Ishikawa (cell line): Measurements from ENCODE around the gene SLC4A2.

Experiments used
- CEBPB ChIP-seq: IDR thresholded peaks from 2 replicates; pipeline ENCODE4 v1.6.1; 2012
- CREB1 ChIP-seq: IDR thresholded peaks from 2 replicates; pipeline ENCODE4 v1.6.1; 2012; ENCODE audit warnings: low read depth
- EGR1 ChIP-seq: IDR thresholded peaks from 2 replicates; pipeline ENCODE4 v1.6.1; 2012
- EP300 ChIP-seq: IDR thresholded peaks from 2 replicates; pipeline ENCODE4 v1.6.1; 2012; ENCODE audit warnings: borderline replicate concordance
- FOXM1 ChIP-seq: IDR thresholded peaks from 2 replicates; pipeline ENCODE4 v1.6.1; 2012; ENCODE audit warnings: low read depth, borderline replicate concordance
- NFIC ChIP-seq: IDR thresholded peaks from 2 replicates; pipeline ENCODE4 v1.6.1; 2012
- RAD21 ChIP-seq: IDR thresholded peaks from 2 replicates; pipeline ENCODE4 v1.6.1; 2012; ENCODE audit warnings: low read depth
- REST ChIP-seq: IDR thresholded peaks from 2 replicates; pipeline ENCODE4 v1.6.1; 2012; ENCODE audit warnings: low read depth, mild to moderate bottlenecking
- TAF1 ChIP-seq: IDR thresholded peaks from 2 replicates; pipeline ENCODE4 v1.6.1; 2012; ENCODE audit warnings: low read depth, mild to moderate bottlenecking
- TCF12 ChIP-seq: IDR thresholded peaks from 2 replicates; pipeline ENCODE4 v1.6.1; 2012; ENCODE audit warnings: low read depth
- TEAD4 ChIP-seq: IDR thresholded peaks from 2 replicates; pipeline ENCODE4 v1.6.1; 2012
- USF1 ChIP-seq: IDR thresholded peaks from 2 replicates; pipeline ENCODE4 v1.6.1; 2012
- YY1 ChIP-seq: IDR thresholded peaks from 2 replicates; pipeline ENCODE4 v1.6.1; 2012; ENCODE audit warnings: low read depth
- ZBTB7A ChIP-seq: IDR thresholded peaks from 2 replicates; pipeline ENCODE4 v1.6.1; 2012; ENCODE audit warnings: low read depth
- TF ChIP-seq, protein P1 (sequence below): IDR thresholded peaks from 2 replicates; pipeline ENCODE4 v1.6.1; 2012

SLC4A2 gene

DNA sequence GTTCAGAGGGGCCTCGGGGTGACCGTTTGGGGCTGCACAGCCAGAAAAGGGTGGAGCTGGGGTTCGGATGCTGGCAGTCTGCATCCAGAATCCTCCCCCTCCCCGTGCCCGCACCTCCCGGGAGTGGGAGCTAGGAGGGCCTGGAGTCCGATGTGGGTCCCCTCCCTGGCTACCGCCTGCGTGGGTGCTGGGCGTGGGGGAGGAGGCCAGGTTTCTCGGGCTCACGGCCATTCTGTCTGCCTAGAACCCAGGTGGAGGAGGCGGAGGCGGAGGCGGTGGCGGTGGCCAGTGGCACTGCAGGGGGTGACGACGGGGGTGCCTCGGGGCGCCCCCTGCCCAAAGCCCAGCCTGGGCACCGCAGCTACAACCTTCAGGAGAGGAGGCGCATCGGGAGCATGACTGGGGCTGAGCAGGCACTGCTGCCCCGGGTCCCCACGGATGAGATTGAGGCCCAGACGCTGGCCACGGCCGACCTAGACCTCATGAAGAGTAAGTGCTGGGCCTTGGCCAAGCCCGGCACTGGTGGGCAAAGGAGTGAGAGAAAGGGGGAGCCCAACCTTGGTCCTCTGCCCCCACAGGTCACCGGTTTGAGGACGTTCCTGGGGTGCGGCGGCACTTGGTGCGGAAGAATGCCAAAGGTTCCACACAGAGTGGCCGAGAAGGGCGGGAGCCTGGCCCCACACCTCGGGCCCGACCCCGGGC lies 7.0 kb downstream of the SLC4A2 start:
- TF ChIP-seq TCF12 (no peak), EGR1 (no peak), TAF1 (no peak), CREB1 (no peak), EP300 (no peak), CEBPB (no peak), FOXM1 (no peak), USF1 (no peak), ZBTB7A (no peak), RAD21 (no peak), YY1 (no peak), TEAD4 (no peak), REST (no peak), NFIC (no peak)

GRCh38 chr7:151068069-151068773 lies 8.8 kb downstream of the SLC4A2 start:
- TF ChIP-seq EP300 (no peak), USF1 (no peak), REST (no peak), TAF1 (no peak), TCF12 (no peak), TEAD4 (no peak), EGR1 (no peak), NFIC (no peak), ZBTB7A (no peak), YY1 (no peak), RAD21 (no peak), CEBPB (no peak)
- TF ChIP-seq, protein P1, sequence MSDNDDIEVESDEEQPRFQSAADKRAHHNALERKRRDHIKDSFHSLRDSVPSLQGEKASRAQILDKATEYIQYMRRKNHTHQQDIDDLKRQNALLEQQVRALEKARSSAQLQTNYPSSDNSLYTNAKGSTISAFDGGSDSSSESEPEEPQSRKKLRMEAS: no peak

DNA sequence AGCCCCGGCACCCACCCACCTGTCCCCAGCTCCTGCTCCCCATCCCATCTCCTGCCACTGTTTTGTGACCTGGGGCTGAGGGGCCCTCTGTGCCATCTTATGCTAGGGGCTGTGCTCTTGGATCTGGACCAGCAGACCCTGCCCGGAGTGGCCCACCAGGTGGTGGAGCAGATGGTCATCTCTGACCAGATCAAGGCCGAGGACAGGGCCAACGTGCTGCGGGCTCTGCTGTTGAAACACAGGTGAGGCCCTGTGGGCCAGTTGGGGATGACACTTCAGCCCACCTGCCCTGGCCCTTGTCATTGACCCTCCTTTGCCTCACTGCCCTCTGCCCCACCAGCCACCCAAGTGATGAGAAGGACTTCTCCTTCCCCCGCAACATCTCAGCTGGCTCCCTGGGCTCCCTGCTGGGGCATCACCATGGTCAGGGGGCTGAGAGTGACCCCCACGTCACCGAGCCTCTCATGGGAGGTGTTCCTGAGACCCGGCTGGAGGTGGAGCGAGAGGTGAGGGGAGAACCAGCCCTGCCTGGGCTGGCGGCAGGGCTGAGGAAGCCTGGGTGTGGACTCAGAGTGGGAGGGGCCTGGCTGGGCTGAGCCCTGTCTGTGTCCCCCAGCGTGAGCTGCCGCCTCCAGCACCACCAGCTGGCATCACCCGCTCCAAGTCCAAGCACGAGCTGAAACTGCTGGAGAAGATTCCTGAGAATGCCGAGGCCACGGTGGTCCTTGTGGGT lies 10.6 kb downstream of the SLC4A2 start:
- TF ChIP-seq REST (no peak), TCF12 (no peak), YY1 (no peak), NFIC (no peak), EP300 (no peak), RAD21 (no peak), TEAD4 (no peak), CEBPB (no peak)
- TF ChIP-seq, protein P1: no peak
